HEK293T (cell line): ENCODE results near the gene ZNRF3.

Experiments
- ARNT ChIP-seq: fragments of 450-650 bp; IDR thresholded peaks from 2 replicates; pipeline ENCODE4 v1.6.1; 2017; ENCODE audit warnings: mild to moderate bottlenecking
- CTBP1 ChIP-seq: fragments of 450-650 bp; IDR thresholded peaks from 2 replicates; pipeline ENCODE4 v1.6.1; 2016; ENCODE audit warnings: borderline replicate concordance
- L3MBTL2 ChIP-seq: fragments of 450-650 bp; conservative IDR thresholded peaks from 2 replicates; pipeline ENCODE4 v1.6.1; 2016; ENCODE audit warnings: mild to moderate bottlenecking

DNA sequence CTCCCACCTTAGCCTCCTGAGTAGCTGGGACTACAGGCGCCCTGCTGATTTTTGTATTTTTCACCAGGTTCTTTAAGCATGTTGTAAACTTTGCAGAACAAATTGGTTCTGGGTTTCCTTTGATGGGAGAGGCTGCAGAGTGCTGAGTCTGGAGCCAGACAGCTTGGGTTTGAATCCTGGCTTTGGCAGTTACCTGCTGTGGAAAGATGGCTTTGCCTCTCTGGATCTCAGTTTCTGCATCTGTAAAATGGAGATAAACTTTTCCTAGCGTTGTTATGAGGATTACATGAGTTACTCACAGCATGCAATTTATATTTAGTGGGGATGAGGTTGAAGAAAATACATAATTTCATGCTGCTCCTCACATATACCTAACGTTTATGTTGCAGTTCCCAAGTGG lies 19.1 kb downstream of the ZNRF3 start:
- TF ChIP-seq CTBP1 (no peak), ARNT (no peak), L3MBTL2 (no peak)
